ENCODE measurements around the gene EFNB2. TPM values are rescaled to one million over a fixed set of nuclear protein-coding genes. Genes with fewer than 3 reads are reported as not detected.

The EFNB2 gene
- total RNA-seq, 1 donor from 2014 or later: 14.6 TPM

- Histone ChIP-seq H3K36me3 (ENCODE audit: control insufficient read depth in 3 of 3, insufficient read depth in 3 of 3, low read length in 3 of 3) (peaks cover 2 to 26% (median 19%) of the 10 kb centered on the region in 3 donors), H3K4me3 (ENCODE audit: low read length in 3 of 3) (no peak overlapping the region), H3K4me1 (ENCODE audit: control insufficient read depth in 3 of 3, insufficient read depth in 3 of 3, low read length in 3 of 3) (peaks cover 3 to 10% (median 7%) of the 10 kb centered on the region in 3 donors), H3K27ac (ENCODE audit: low read depth, low read length) (no peak overlapping the region), H3K27me3 (ENCODE audit: control insufficient read depth in 3 of 3, insufficient read depth in 3 of 3, low read length in 3 of 3) (no peaks in the 10 kb centered on the region), H3K9ac (ENCODE audit: low read depth in 1 of 3, low read length in 3 of 3) (no peak overlapping the region), H3K9me3 (ENCODE audit: control insufficient read depth in 3 of 3, low read length in 3 of 3) (no peaks in the 10 kb centered on the region)
These were observed 16.3 kb upstream of the EFNB2 start for GRCh38 chr13:106551751-106552150.

GRCh38 chr13:106551350-106551749 is 15.9 kb upstream of the EFNB2 start:
- Histone ChIP-seq H3K27ac (ENCODE audit: low read depth, low read length) (no peak overlapping the region), H3K4me1 (ENCODE audit: control insufficient read depth in 3 of 3, insufficient read depth in 3 of 3, low read length in 3 of 3) (peaks cover 3 to 10% (median 7%) of the 10 kb centered on the region in 3 donors), H3K9ac (ENCODE audit: low read depth in 1 of 3, low read length in 3 of 3) (no peak overlapping the region), H3K9me3 (ENCODE audit: control insufficient read depth in 3 of 3, low read length in 3 of 3) (no peaks in the 10 kb centered on the region), H3K36me3 (ENCODE audit: control insufficient read depth in 3 of 3, insufficient read depth in 3 of 3, low read length in 3 of 3) (peaks cover 2 to 23% (median 18%) of the 10 kb centered on the region in 3 donors), H3K4me3 (ENCODE audit: low read length in 3 of 3) (no peak overlapping the region), H3K27me3 (ENCODE audit: control insufficient read depth in 3 of 3, insufficient read depth in 3 of 3, low read length in 3 of 3) (no peaks in the 10 kb centered on the region)

- H3K36me3 ChIP-seq (ENCODE audit: control insufficient read depth in 3 of 3, insufficient read depth in 3 of 3, low read length in 3 of 3): peaks cover 2 to 17% (median 11%) of the 10 kb centered on the region in 3 donors
- H3K9me3 ChIP-seq (ENCODE audit: control insufficient read depth in 3 of 3, low read length in 3 of 3): no peaks in the 10 kb centered on the region
- H3K27ac ChIP-seq (ENCODE audit: low read depth, low read length): no peak overlapping the region
- H3K4me1 ChIP-seq (ENCODE audit: control insufficient read depth in 3 of 3, insufficient read depth in 3 of 3, low read length in 3 of 3): peaks cover 3 to 10% (median 7%) of the 10 kb centered on the region in 3 donors
- no peak overlapping the region for H3K4me3 ChIP-seq (ENCODE audit: low read length in 3 of 3)
- H3K27me3 ChIP-seq (ENCODE audit: control insufficient read depth in 3 of 3, insufficient read depth in 3 of 3, low read length in 3 of 3): no peaks in the 10 kb centered on the region
- H3K9ac ChIP-seq (ENCODE audit: low read depth in 1 of 3, low read length in 3 of 3): no peak overlapping the region
These were observed 15.2 kb upstream of the EFNB2 start for GRCh38 chr13:106550570-106551135.

GRCh38 chr13:106548064-106548696 is 12.7 kb upstream of the EFNB2 start:
- no peak overlapping the region for H3K4me3 ChIP-seq (ENCODE audit: low read length in 3 of 3)
- no peaks in the 10 kb centered on the region for H3K9me3 ChIP-seq (ENCODE audit: control insufficient read depth in 3 of 3, low read length in 3 of 3)
- peaks cover 3 to 10% (median 7%) of the 10 kb centered on the region in 3 donors for H3K4me1 ChIP-seq (ENCODE audit: control insufficient read depth in 3 of 3, insufficient read depth in 3 of 3, low read length in 3 of 3)
- H3K36me3 ChIP-seq (ENCODE audit: control insufficient read depth in 3 of 3, insufficient read depth in 3 of 3, low read length in 3 of 3): peaks cover 0 to 7% (median 5%) of the 10 kb centered on the region in 3 donors
- no peak overlapping the region for H3K27ac ChIP-seq (ENCODE audit: low read depth, low read length)
- no peak overlapping the region for H3K9ac ChIP-seq (ENCODE audit: low read depth in 1 of 3, low read length in 3 of 3)
- no peaks in the 10 kb centered on the region for H3K27me3 ChIP-seq (ENCODE audit: control insufficient read depth in 3 of 3, insufficient read depth in 3 of 3, low read length in 3 of 3)

GRCh38 chr13:106541826-106542225 is 6.4 kb upstream of the EFNB2 start:
- H3K9me3 ChIP-seq (ENCODE audit: control insufficient read depth in 3 of 3, low read length in 3 of 3): no peaks in the 10 kb centered on the region
- peaks cover 0 to 12% (median 0%) of the 10 kb centered on the region in 3 donors for H3K36me3 ChIP-seq (ENCODE audit: control insufficient read depth in 3 of 3, insufficient read depth in 3 of 3, low read length in 3 of 3)
- no peak overlapping the region for H3K9ac ChIP-seq (ENCODE audit: low read depth in 1 of 3, low read length in 3 of 3)
- no peak overlapping the region for H3K4me3 ChIP-seq (ENCODE audit: low read length in 3 of 3)
- peaks cover 0 to under 1% (median 0%) of the 10 kb centered on the region in 3 donors for H3K4me1 ChIP-seq (ENCODE audit: control insufficient read depth in 3 of 3, insufficient read depth in 3 of 3, low read length in 3 of 3)
- H3K27ac ChIP-seq (ENCODE audit: low read depth, low read length): no peak overlapping the region
- no peaks in the 10 kb centered on the region for H3K27me3 ChIP-seq (ENCODE audit: control insufficient read depth in 3 of 3, insufficient read depth in 3 of 3, low read length in 3 of 3)

- Histone ChIP-seq H3K9ac (ENCODE audit: low read depth in 1 of 3, low read length in 3 of 3) (no peak overlapping the region), H3K27ac (ENCODE audit: low read depth, low read length) (no peak overlapping the region)
These were observed 5.2 kb upstream of the EFNB2 start for GRCh38 chr13:106540613-106541012.

GRCh38 chr13:106537521-106537920 is 2.1 kb upstream of the EFNB2 start:
- H3K27me3 ChIP-seq (ENCODE audit: control insufficient read depth in 3 of 3, insufficient read depth in 3 of 3, low read length in 3 of 3): no peaks in the 10 kb centered on the region
- H3K9me3 ChIP-seq (ENCODE audit: control insufficient read depth in 3 of 3, low read length in 3 of 3): no peaks in the 10 kb centered on the region
- H3K36me3 ChIP-seq (ENCODE audit: control insufficient read depth in 3 of 3, insufficient read depth in 3 of 3, low read length in 3 of 3): peaks cover 0 to 6% (median 0%) of the 10 kb centered on the region in 3 donors
- no peak overlapping the region for H3K9ac ChIP-seq (ENCODE audit: low read depth in 1 of 3, low read length in 3 of 3)
- no peak overlapping the region for H3K4me3 ChIP-seq (ENCODE audit: low read length in 3 of 3)
- peaks cover 14 to 21% (median 20%) of the 10 kb centered on the region in 3 donors for H3K4me1 ChIP-seq (ENCODE audit: control insufficient read depth in 3 of 3, insufficient read depth in 3 of 3, low read length in 3 of 3)
- no peak overlapping the region for H3K27ac ChIP-seq (ENCODE audit: low read depth, low read length)

More at GRCh38 chr13:106540613-106541012, 5.2 kb upstream of the EFNB2 start:
- Histone ChIP-seq H3K4me3 (ENCODE audit: low read length in 3 of 3) (no peak overlapping the region), H3K27me3 (ENCODE audit: control insufficient read depth in 3 of 3, insufficient read depth in 3 of 3, low read length in 3 of 3) (no peaks in the 10 kb centered on the region), H3K9me3 (ENCODE audit: control insufficient read depth in 3 of 3, low read length in 3 of 3) (no peaks in the 10 kb centered on the region), H3K4me1 (ENCODE audit: control insufficient read depth in 3 of 3, insufficient read depth in 3 of 3, low read length in 3 of 3) (peaks cover 5 to 11% (median 7%) of the 10 kb centered on the region in 3 donors), H3K36me3 (ENCODE audit: control insufficient read depth in 3 of 3, insufficient read depth in 3 of 3, low read length in 3 of 3) (peaks cover 0 to 12% (median 0%) of the 10 kb centered on the region in 3 donors)

GRCh38 chr13:106536244-106537034 is 977 bp upstream of the EFNB2 start:
- H3K4me3 ChIP-seq (ENCODE audit: low read length in 3 of 3): peak overlapping the region; percentile 67 to 84 (median 78)
- peaks cover 17 to 22% (median 22%) of the 10 kb centered on the region in 3 donors for H3K4me1 ChIP-seq (ENCODE audit: control insufficient read depth in 3 of 3, insufficient read depth in 3 of 3, low read length in 3 of 3)
- peaks cover 0 to 6% (median 0%) of the 10 kb centered on the region in 3 donors for H3K36me3 ChIP-seq (ENCODE audit: control insufficient read depth in 3 of 3, insufficient read depth in 3 of 3, low read length in 3 of 3)
- H3K9ac ChIP-seq (ENCODE audit: low read depth in 1 of 3, low read length in 3 of 3): peak overlapping the region; percentile 61 to 75 (median 62)
- no peaks in the 10 kb centered on the region for H3K27me3 ChIP-seq (ENCODE audit: control insufficient read depth in 3 of 3, insufficient read depth in 3 of 3, low read length in 3 of 3)
- no peaks in the 10 kb centered on the region for H3K9me3 ChIP-seq (ENCODE audit: control insufficient read depth in 3 of 3, low read length in 3 of 3)
- H3K27ac ChIP-seq (ENCODE audit: low read depth, low read length): peak overlapping the region; percentile 65

GRCh38 chr13:106534639-106535551 is 567 bp downstream of the EFNB2 start:
- no peaks in the 10 kb centered on the region for H3K9me3 ChIP-seq (ENCODE audit: control insufficient read depth in 3 of 3, low read length in 3 of 3)
- no peaks in the 10 kb centered on the region for H3K27me3 ChIP-seq (ENCODE audit: control insufficient read depth in 3 of 3, insufficient read depth in 3 of 3, low read length in 3 of 3)
- H3K9ac ChIP-seq (ENCODE audit: low read depth in 1 of 3, low read length in 3 of 3): peak overlapping the region; percentile 70 to 81 (median 71)
- no peaks in the 10 kb centered on the region for H3K36me3 ChIP-seq (ENCODE audit: control insufficient read depth in 3 of 3, insufficient read depth in 3 of 3, low read length in 3 of 3)
- peak overlapping the region; percentile 65 for H3K27ac ChIP-seq (ENCODE audit: low read depth, low read length)
- peak overlapping the region; percentile 81 to 83 (median 83) for H3K4me3 ChIP-seq (ENCODE audit: low read length in 3 of 3)
- peaks cover 17 to 22% (median 22%) of the 10 kb centered on the region in 3 donors for H3K4me1 ChIP-seq (ENCODE audit: control insufficient read depth in 3 of 3, insufficient read depth in 3 of 3, low read length in 3 of 3)

Data from skeletal muscle tissue (tissue), 4 donors.